Activated CD8-positive, alpha-beta memory T cell treated with anti-CD3 and anti-CD28 coated beads, Interleukin-2, amount 50 U/mL, for 1 hour (primary cell): ENCODE results near the gene ANKRD40.

Experiments
- DNase-seq: peaks from one replicate; pipeline ENCODE4 v3.0.0-alpha.2; 2020; ENCODE audit errors: extremely low read depth

Gene ANKRD40

DNA sequence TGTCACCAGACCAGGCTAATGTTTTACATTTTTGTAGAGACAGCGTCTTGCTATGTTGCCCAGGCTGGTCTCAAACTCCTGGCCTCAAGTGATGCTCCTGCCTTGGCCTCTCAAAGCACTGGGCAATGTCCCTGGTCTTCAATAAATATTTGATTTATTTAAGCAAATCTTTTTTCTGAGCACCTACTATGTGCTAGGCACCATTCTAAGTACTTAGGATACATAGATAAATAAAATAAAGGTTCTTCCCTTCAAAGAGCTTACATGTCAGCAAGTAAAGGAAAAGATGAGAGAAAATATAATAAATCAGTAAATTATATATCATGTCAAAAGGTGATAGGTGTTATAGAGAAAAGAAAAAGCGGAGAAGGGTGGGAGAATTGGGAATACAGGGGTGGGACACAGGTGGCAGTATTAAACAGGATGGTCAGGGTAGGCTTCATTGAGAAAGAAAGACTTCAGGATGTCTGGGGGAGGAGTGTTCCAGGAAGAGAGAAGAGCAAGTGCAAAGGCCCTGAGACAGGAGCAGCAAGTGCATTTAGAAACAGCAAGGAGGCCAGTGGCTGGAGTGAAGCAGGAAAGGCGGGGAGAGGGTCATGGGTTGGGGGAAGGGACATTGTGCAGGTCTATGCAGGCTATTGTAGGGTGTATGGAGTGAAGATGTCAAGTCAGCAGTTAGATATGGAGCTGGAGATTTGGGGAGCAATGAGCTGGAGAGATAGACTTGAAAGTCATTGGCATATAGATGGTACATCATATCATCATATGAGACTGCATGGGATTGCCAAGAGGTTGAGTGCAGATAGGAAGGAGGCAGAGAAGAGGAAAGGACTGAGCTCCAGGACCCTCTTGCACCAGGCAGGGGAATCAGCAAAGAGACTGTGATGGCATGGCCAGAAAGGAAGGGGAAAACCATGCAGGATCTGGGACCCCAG, 61.7 kb downstream of the ANKRD40 start:
- no peak for DNase-seq
